Nephron (organoid): Measurements from ENCODE around the gene CD248.
A peak's percentile ranks its signal among the peaks of the same experiment; 100 is the strongest.

ENCODE experiments used
- H3K27ac Mint-ChIP-seq, 3 experiments: 2 replicates each; pipeline ENCODE4 v1.8.0; 2020; ENCODE audit warnings: mixed read lengths in 3 of 3, mild to moderate bottlenecking in 2 of 3, moderate library complexity in 1 of 3
- H3K27me3 Mint-ChIP-seq: 2 replicates; pipeline ENCODE4 v1.8.0; 2021; ENCODE audit warnings: low read depth, mild to moderate bottlenecking, moderate library complexity, mixed read lengths
- H3K36me3 Mint-ChIP-seq: 2 replicates; pipeline ENCODE4 v1.8.0; 2020; ENCODE audit warnings: low read depth, mixed read lengths
- H3K4me1 Mint-ChIP-seq: 2 replicates; pipeline ENCODE4 v1.8.0; 2020; ENCODE audit warnings: mixed read lengths
- H3K4me3 Mint-ChIP-seq, 3 experiments: 2 replicates each; pipeline ENCODE4 v1.8.0; 2020; ENCODE audit warnings: mild to moderate bottlenecking in 3 of 3, mixed read lengths in 3 of 3, moderate library complexity in 2 of 3
- H3K9me3 Mint-ChIP-seq: 2 replicates; pipeline ENCODE4 v1.8.0; 2020; ENCODE audit warnings: mixed read lengths
- CTCF ChIP-seq, 3 experiments: fragments of 200-600 bp; sonication (generic); IDR thresholded peaks; one replicate each; pipeline ENCODE4 v1.5.0; 2021; ENCODE audit warnings: antibody characterized with exemption in 3 of 3; ENCODE audit not compliant: unreplicated experiment in 3 of 3

CD248 gene

DNA sequence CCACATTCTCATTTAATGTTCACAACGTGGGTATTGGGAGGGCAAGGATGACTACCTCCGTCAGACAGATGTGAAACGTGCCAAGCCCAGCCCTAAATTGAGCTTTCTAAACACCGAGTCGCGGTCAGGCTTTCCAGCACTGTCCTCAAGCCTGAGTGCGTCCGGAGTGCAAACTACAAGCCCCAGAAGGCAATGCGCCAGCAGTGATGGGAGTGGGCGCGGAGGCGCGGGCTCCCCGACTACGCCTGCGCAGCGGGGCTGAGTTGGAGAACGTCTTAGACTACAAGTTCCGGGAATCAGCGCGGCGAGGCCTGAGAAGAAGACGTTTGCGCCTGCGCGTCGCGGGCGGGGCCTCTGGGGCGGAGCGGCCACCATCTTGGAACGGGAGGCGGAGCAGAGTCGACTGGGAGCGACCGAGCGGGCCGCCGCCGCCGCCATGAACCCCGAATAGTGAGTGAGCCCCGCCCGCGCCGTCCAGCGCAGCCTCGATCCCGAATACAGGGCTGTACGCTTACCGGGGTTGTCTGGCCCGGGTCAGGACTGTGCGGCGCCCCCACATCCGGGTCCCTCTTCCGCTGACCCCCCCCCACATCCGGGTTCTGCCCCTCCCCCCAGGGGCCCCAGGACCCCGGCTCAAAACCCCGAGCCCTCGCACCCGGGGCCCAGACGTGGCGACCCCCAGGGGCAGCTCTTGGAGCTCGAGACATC is 48.4 kb downstream of the CD248 start, which contains the start of gene RAB1B:
Gene RAB1B (plus strand): TSS at position 396 of the 708 bp plus-strand sequence. CDS start 41 bp downstream, at position 437.
- Mint-ChIP-seq H3K27me3 (no peaks in the 10 kb centered on the region), H3K9me3 (no peaks in the 10 kb centered on the region), H3K4me1 (peaks cover 14% of the 10 kb centered on the region), H3K4me3 (peak within 1 kb of the TSS; percentile 94 to 96 (median 96)), H3K36me3 (peaks cover 29% of the 10 kb centered on the region), H3K27ac (peak within 1 kb of the TSS; percentile 87 to 99 (median 97))
- no peak for TF ChIP-seq CTCF (IDR thresholded peaks at IDR 0.05; ENCODE audit: unreplicated experiment in 3 of 3)

- peak in 1 of 3 experiments; percentile 10 for TF ChIP-seq CTCF (IDR thresholded peaks at IDR 0.05; ENCODE audit: unreplicated experiment in 3 of 3)
- H3K9me3 Mint-ChIP-seq: no peaks in the 10 kb centered on the region
- peak overlapping the region; percentile 87 to 99 (median 97) for H3K27ac Mint-ChIP-seq
- no peaks in the 10 kb centered on the region for H3K27me3 Mint-ChIP-seq
- peak overlapping the region; percentile 94 to 96 (median 96) for H3K4me3 Mint-ChIP-seq
- H3K4me1 Mint-ChIP-seq: peaks cover 11% of the 10 kb centered on the region
- H3K36me3 Mint-ChIP-seq: peaks cover 29% of the 10 kb centered on the region
These were observed 49.2 kb downstream of the CD248 start for GRCh38 chr11:66267379-66268243.

DNA sequence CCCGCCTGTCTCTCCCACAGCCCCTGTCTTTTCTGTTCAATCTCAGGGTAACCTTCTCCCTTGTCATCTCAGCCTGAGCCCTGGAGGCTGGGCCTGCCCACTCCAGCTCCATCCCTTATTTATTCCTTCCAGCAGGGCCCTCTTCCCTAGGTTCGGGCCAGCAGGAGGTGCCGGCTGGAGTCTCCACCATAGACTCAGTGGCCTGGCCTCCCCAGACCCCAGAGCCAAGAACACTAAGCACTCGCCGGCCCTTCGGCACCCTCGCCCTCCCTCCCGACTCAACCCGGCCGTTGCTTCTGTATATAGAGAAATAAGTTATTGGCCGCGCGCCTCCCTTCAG is 49.8 kb downstream of the CD248 start:
- Mint-ChIP-seq H3K36me3 (peaks cover 28% of the 10 kb centered on the region), H3K9me3 (no peaks in the 10 kb centered on the region), H3K4me3 (peak overlapping the region; percentile 94 to 96 (median 96)), H3K27me3 (no peaks in the 10 kb centered on the region), H3K4me1 (peaks cover 11% of the 10 kb centered on the region), H3K27ac (peak overlapping the region; percentile 87 to 99 (median 97))
- no peak for TF ChIP-seq CTCF (IDR thresholded peaks at IDR 0.05; ENCODE audit: unreplicated experiment in 3 of 3)

GRCh38 chr11:66266378-66267038 is 50.3 kb downstream of the CD248 start:
- Mint-ChIP-seq H3K4me3 (peak overlapping the region; percentile 94 to 96 (median 96)), H3K36me3 (peaks cover 25% of the 10 kb centered on the region), H3K9me3 (no peaks in the 10 kb centered on the region), H3K27ac (peak overlapping the region; percentile 87 to 99 (median 97)), H3K4me1 (peaks cover 11% of the 10 kb centered on the region), H3K27me3 (no peaks in the 10 kb centered on the region)
- TF ChIP-seq CTCF (IDR thresholded peaks at IDR 0.05; ENCODE audit: unreplicated experiment in 3 of 3): no peak

- Mint-ChIP-seq H3K27ac (no peak overlapping the region), H3K36me3 (peaks cover 24% of the 10 kb centered on the region), H3K4me1 (peaks cover 11% of the 10 kb centered on the region), H3K9me3 (no peaks in the 10 kb centered on the region), H3K27me3 (no peaks in the 10 kb centered on the region), H3K4me3 (peak overlapping the region in 2 of 3 experiments; percentile 23 to 32)
- no peak for TF ChIP-seq CTCF (IDR thresholded peaks at IDR 0.05; ENCODE audit: unreplicated experiment in 3 of 3)
These were observed 51.1 kb downstream of the CD248 start for GRCh38 chr11:66265531-66266377.
